Measurements from ENCODE around the gene AMH. TPM values are rescaled to one million over a fixed set of nuclear protein-coding genes. Genes with fewer than 3 reads are reported as not detected.

The AMH gene
- total and polyA plus RNA-seq, 8 donors, result 0.45 to 2.0 (median 0.86) TPM; not detected in 2

DNA sequence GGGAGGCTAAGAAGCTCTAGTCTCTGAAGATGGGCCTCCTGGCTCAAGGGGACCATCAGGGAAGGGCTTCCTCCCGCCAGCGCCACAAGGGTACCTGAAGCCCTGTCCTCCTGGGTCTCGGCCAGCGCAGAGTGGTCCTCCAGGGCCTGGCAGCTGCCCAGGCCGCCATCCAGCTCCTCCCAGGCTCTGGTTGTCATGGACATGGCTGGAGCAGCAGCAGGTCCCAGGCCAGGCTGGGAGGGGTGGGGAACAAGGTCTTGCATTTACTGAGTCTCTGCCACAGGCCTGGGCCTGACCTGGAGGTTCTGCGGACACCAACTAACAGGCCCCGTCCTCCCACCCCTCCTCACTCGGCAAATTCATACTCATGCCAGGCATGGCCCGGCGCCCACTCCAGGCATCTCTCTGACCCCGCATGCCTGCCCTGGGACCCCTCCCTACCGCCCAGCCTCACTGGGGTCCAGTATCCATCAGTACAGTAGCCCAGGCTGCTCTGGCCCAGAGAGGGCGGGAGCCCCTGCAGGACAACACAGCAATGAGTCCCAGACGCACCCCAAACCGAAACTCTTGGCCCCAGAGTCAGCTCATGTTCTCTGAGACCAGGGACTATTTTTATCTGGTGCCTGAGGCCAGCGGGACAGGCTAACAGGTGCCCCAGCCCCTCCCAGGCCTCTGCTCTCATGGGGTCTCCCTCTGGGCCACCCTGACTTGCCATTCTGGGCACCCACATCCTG is 6.2 kb downstream of the AMH start:
- Histone ChIP-seq H3K27ac (no peak overlapping the region), H3K4me1 (peaks cover 36 to 40% (median 38%) of the 10 kb centered on the region in 4 donors), H3K36me3 (no peaks in the 10 kb centered on the region), H3K9me3 (no peaks in the 10 kb centered on the region), H3K27me3 (peaks cover 30 to 43% (median 40%) of the 10 kb centered on the region in 3 donors), H3K4me3 (no peak overlapping the region)
- no peak for DNase-seq
- WGBS, 5 donors, result 86 to 94% (median 90%) methylated on average over 11 to 16 of the region's 16 CpGs
- TF ChIP-seq EP300 (IDR thresholded peaks at IDR 0.05) (no peak), POLR2AphosphoS5 (IDR thresholded peaks at IDR 0.05) (no peak), POLR2A (IDR thresholded peaks at IDR 0.05) (no peak)
- TF ChIP-seq, protein P1, sequence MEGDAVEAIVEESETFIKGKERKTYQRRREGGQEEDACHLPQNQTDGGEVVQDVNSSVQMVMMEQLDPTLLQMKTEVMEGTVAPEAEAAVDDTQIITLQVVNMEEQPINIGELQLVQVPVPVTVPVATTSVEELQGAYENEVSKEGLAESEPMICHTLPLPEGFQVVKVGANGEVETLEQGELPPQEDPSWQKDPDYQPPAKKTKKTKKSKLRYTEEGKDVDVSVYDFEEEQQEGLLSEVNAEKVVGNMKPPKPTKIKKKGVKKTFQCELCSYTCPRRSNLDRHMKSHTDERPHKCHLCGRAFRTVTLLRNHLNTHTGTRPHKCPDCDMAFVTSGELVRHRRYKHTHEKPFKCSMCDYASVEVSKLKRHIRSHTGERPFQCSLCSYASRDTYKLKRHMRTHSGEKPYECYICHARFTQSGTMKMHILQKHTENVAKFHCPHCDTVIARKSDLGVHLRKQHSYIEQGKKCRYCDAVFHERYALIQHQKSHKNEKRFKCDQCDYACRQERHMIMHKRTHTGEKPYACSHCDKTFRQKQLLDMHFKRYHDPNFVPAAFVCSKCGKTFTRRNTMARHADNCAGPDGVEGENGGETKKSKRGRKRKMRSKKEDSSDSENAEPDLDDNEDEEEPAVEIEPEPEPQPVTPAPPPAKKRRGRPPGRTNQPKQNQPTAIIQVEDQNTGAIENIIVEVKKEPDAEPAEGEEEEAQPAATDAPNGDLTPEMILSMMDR (IDR thresholded peaks at IDR 0.05), result no peak
- intact Hi-C loops (cut with DNase I; ENCODE audit: low total_unique reads), result no loop called here

DNA sequence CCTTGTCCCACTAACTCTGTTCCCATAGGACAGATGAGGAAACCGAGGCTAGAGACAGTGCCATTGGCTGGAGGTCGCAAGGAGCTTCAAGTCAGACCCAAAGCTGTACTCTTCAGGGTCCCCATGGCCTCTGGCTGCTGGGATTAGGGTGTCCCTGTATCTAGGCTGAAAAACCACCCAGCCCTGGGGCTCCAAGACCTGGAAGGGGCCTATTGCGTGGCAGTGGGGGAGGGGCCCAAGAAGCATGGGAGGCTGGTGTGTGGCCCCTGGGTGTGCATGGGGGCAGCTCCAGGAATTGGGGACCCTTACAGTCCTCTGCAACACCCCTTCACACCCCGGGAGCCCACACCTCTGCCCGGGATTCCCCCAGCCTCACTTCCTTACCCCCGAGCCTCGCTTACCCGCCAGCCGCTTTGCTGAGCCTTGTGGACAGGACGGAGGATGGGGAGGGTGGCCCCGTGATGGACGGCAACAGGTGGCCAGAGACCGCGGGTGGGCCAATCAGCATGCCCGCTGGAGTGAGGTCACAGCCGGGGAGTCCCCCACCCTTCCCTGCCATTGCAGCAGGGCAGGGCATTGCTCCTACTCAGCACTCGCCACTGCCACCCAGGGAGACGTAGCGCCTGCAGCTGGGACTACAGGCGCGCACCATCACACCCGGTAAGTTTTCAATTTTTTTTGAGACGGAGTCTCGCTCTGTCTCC is 7.0 kb downstream of the AMH start, which contains the start of gene JSRP1:
Gene JSRP1 (minus strand): TSS at position 436 of the 704 bp plus-strand sequence. CDS start 1,103 bp downstream, outside the sequence.
- H3K9me3 ChIP-seq, result no peaks in the 10 kb centered on the region
- intact Hi-C loops (cut with DNase I; ENCODE audit: low total_unique reads), result no loop called here
- DNase-seq, result peak in 1 of 2 donors; percentile 56
- TF ChIP-seq POLR2AphosphoS5 (IDR thresholded peaks at IDR 0.05) (no peak), EP300 (IDR thresholded peaks at IDR 0.05) (no peak), POLR2A (IDR thresholded peaks at IDR 0.05) (no peak)
- TF ChIP-seq, protein P1 (IDR thresholded peaks at IDR 0.05), result no peak
- no peak within 1 kb of the TSS for H3K27ac ChIP-seq
- no peak within 1 kb of the TSS for H3K4me3 ChIP-seq
- H3K27me3 ChIP-seq, result peaks cover 21 to 34% (median 31%) of the 10 kb centered on the region in 3 donors
- WGBS, 5 donors, result 63 to 71% (median 67%) methylated on average over 14 to 24 of the region's 24 CpGs
- peaks cover 28 to 32% (median 30%) of the 10 kb centered on the region in 4 donors for H3K4me1 ChIP-seq
- no peaks in the 10 kb centered on the region for H3K36me3 ChIP-seq

DNA sequence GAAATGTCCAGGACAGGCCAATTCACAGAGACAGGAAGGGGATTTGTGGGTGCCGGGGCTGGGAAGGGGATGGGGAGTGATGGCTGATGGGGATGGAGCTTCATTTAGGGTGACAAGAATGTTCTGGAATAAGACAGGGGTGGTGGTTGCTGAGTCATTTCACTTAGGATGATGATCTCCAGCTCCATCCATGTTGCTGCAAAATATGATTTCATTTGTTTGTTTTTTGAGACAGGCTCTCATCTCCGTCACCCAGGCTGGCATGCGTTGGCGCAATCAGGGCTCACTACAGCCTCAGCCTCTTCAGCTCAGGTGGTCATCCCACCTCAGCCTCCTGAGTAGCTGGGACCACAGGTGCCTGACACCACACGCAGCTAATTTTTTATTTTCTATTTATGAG is 10.2 kb downstream of the AMH start:
- no peaks in the 10 kb centered on the region for H3K9me3 ChIP-seq
- H3K4me3 ChIP-seq, result no peak overlapping the region
- H3K4me1 ChIP-seq, result no peaks in the 10 kb centered on the region
- no peak for DNase-seq
- H3K27me3 ChIP-seq, result peaks cover 0 to 2% (median 0%) of the 10 kb centered on the region in 3 donors
- intact Hi-C loops (cut with DNase I; ENCODE audit: low total_unique reads), result no loop called here
- TF ChIP-seq POLR2AphosphoS5 (IDR thresholded peaks at IDR 0.05), result no peak
- TF ChIP-seq, protein P1 (IDR thresholded peaks at IDR 0.05), result no peak
- TF ChIP-seq POLR2A (IDR thresholded peaks at IDR 0.05), result no peak
- no peak for TF ChIP-seq EP300 (IDR thresholded peaks at IDR 0.05)
- H3K27ac ChIP-seq, result no peak overlapping the region
- H3K36me3 ChIP-seq, result no peaks in the 10 kb centered on the region
- WGBS, 5 donors, result 85 to 96% (median 90%) methylated on average over 5 of the region's 5 CpGs

DNA sequence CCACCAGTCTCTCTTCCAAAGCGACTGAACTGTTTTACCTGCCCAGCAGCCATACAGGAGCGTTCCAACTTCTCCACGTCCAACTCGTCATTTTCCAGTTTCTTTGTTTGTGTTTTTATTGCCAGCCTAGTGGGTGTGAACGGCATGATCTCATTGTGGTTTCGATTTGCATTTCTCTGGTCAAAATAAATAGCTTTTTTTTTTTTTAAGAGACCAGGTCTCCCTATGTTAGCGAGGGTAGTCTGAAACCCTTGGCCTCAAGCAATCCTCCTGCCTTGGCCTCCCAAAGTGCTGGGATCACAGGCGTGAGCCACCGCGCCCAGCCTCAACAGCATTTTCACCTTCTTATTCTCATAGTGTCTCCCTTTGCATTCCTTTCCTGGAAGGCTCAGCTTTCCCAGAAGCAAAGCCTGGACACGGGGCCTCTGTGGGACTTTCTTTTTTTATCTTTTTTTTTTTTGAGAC is 11.2 kb downstream of the AMH start:
- Histone ChIP-seq H3K36me3 (no peaks in the 10 kb centered on the region), H3K27ac (peak overlapping the region in 1 of 5 donors; percentile 10), H3K9me3 (no peaks in the 10 kb centered on the region), H3K27me3 (no peaks in the 10 kb centered on the region), H3K4me1 (peaks cover 0 to 9% (median 2%) of the 10 kb centered on the region in 4 donors), H3K4me3 (no peak overlapping the region)
- intact Hi-C loops (cut with DNase I; ENCODE audit: low total_unique reads), result no loop called here
- DNase-seq, result no peak
- WGBS, 5 donors, result 63 to 73% (median 69%) methylated on average over 11 of the region's 11 CpGs
- TF ChIP-seq, protein P1 (IDR thresholded peaks at IDR 0.05), result no peak
- TF ChIP-seq POLR2AphosphoS5 (IDR thresholded peaks at IDR 0.05) (no peak), EP300 (IDR thresholded peaks at IDR 0.05) (no peak), POLR2A (IDR thresholded peaks at IDR 0.05) (no peak)

Measured in stomach (tissue), 9 donors.